Posterior vena cava (tissue), 2 donors: ENCODE measurements around the gene HDGF. TPM values are rescaled to one million over a fixed set of nuclear protein-coding genes. Genes with fewer than 3 reads are reported as not detected.

Experiments used
- DNase-seq: peaks from one replicate; pipeline ENCODE4 v3.0.0-alpha.2; 2020; ENCODE audit warnings: low spot score
- intact Hi-C, 2 donors: fragments of 100-400 bp; cut with DNase I; formaldehyde crosslinking; loops; one replicate each; pipeline versions ENCODE4 v1.14.1 to v1.14.2; 2022 to 2023
- total RNA-seq, 2 donors: library from RNA; stranded (reverse); fragmentation: NEBNext Ultra II Directional; extraction: Animal tissue kit (Norgen Biotek cat#: 25700); gene quantifications; one replicate each; pipeline ENCODE4 v1.2.1, GENCODE V29; 2021
- donor health status: DM: yes; HTN: yes; CAD: no.
- donor health status: DM: yes; HTN: yes; CAD: no.

The HDGF gene
- total RNA-seq, 2 donors from 2014 or later, result 101 to 126 TPM

- intact Hi-C loops, result no loop called here
- DNase-seq, result no peak
Measured at GRCh38 chr1:156733989-156734584, 17.4 kb downstream of the HDGF start.

GRCh38 chr1:156728599-156729462 lies 22.6 kb downstream of the HDGF start, which contains the start of gene ISG20L2:
ISG20L2 (minus strand) TSS chr1:156728766; CDS start chr1:156727652, 1,114 bp downstream.
- peak; percentile 99 for DNase-seq
- intact Hi-C loops, result no loop called here

GRCh38 chr1:156727926-156728598 lies 23.4 kb downstream of the HDGF start, which contains the start of gene METTL25B:
METTL25B (plus strand) TSS chr1:156728469; CDS start chr1:156729105, 636 bp downstream.
- DNase-seq, result peak; percentile 96
- intact Hi-C loops, result loop anchor here in 1 of 2 donors (2.0 kb wide), 1 partner anchor 37 kb away; no protein-coding TSS in a partner anchor

GRCh38 chr1:156727492-156727891 lies 24.0 kb downstream of the HDGF start:
- intact Hi-C loops, result loop anchor here in 1 of 2 donors (2.0 kb wide), 1 partner anchor 37 kb away; no protein-coding TSS in a partner anchor
- no peak for DNase-seq

GRCh38 chr1:156726549-156727226 lies 24.8 kb downstream of the HDGF start:
- intact Hi-C loops, result loop anchor here in 1 of 2 donors (2.0 kb wide), 1 partner anchor 36 kb away; no protein-coding TSS in a partner anchor
- no peak for DNase-seq

- peak; percentile 96 for DNase-seq
- intact Hi-C loops, result loop anchor here (2.0 kb wide), 1 partner anchor 35 kb away; no protein-coding TSS in a partner anchor
Measured at GRCh38 chr1:156725683-156726280, 25.7 kb downstream of the HDGF start.

- no peak for DNase-seq
- intact Hi-C loops, result no loop called here
Measured at GRCh38 chr1:156721535-156721934, 29.9 kb downstream of the HDGF start.

GRCh38 chr1:156721131-156721530 lies 30.3 kb downstream of the HDGF start:
- intact Hi-C loops, result no loop called here
- DNase-seq, result no peak

- DNase-seq, result no peak
- intact Hi-C loops, result no loop called here
Measured at GRCh38 chr1:156717351-156717750, 34.1 kb downstream of the HDGF start.

- DNase-seq, result no peak
- intact Hi-C loops, result no loop called here
Measured at GRCh38 chr1:156714830-156715229, 36.6 kb downstream of the HDGF start.

- intact Hi-C loops, result no loop called here
- no peak for DNase-seq
Measured at GRCh38 chr1:156712626-156713025, 38.8 kb downstream of the HDGF start.

GRCh38 chr1:156711011-156711817 lies 40.3 kb downstream of the HDGF start:
- intact Hi-C loops, result no loop called here
- DNase-seq, result no peak

- DNase-seq, result peak; percentile 92
- intact Hi-C loops, result no loop called here
Measured at GRCh38 chr1:156709757-156710489, 41.6 kb downstream of the HDGF start.

- intact Hi-C loops, result no loop called here
- DNase-seq, result no peak
Measured at GRCh38 chr1:156709031-156709430, 42.4 kb downstream of the HDGF start.

GRCh38 chr1:156708218-156708661 lies 43.2 kb downstream of the HDGF start:
- DNase-seq, result no peak
- intact Hi-C loops, result no loop called here

GRCh38 chr1:156707417-156708217 lies 43.9 kb downstream of the HDGF start:
- no peak for DNase-seq
- intact Hi-C loops, result no loop called here
